ENCODE results near the gene NCKAP5. TPM values are rescaled to one million over a fixed set of nuclear protein-coding genes. Genes with fewer than 3 reads are reported as not detected.

NCKAP5 gene
- total RNA-seq, 1 experiment from 2014 or later = not detected

DNA sequence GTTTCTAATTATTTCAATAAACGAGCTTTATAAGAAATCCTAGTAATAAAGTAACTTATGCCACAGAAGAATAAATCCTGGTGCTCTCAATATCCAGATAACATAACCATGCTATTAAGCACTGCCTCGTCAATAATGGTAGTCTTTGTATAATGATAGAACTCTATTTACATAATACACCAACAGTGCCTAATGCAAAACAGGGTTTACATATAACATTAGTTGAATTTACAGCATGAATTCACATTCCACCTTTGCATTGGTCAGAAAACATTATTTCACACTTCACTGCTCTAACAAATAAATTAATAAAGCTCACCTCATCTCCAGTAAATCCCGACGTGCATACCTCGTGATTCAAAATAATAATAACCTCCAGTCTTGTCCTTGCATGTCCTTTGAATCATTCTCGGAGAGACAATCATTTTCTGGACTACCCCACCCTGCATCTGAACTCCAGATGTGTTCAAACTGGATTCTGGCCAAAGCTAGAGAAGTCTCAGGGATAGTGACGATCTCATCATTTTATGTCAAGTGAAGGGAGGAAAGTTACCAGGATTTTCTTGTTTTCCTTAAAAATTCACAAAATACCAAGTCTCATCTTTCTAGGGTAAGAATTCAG lies 189.2 kb downstream of the NCKAP5 start:
- Histone ChIP-seq H3K9me3 (ENCODE audit: insufficient read depth, low read depth) (no peaks in the 10 kb centered on the region), H3K27me3 (ENCODE audit: insufficient read depth, low read depth) (peaks cover 16% of the 10 kb centered on the region; the same call in 1 of the 2 replicates), H3F3A (ENCODE audit: insufficient read depth, low read depth) (no peaks in the 10 kb centered on the region), H2AFZ (no peak overlapping the region), H3K27ac (no peak overlapping the region), H4K20me1 (ENCODE audit: insufficient read depth) (no peaks in the 10 kb centered on the region), H3K79me2 (ENCODE audit: low read depth) (no peaks in the 10 kb centered on the region), H3K9me2 (ENCODE audit: insufficient read depth) (no peaks in the 10 kb centered on the region), H3K36me3 (ENCODE audit: low read depth) (no peaks in the 10 kb centered on the region), H3K4me1 (replicated peaks; ENCODE audit: insufficient read depth) (no peaks in the 10 kb centered on the region), H3K4me3 (no peak overlapping the region), H3K4me2 (no peak overlapping the region)
- no peak for DNase-seq
- CTCF ChIA-PET = no interaction called here
- no peak for TF ChIP-seq EZH2 (IDR thresholded peaks at IDR 0.05; ENCODE audit: low read depth)
- TF ChIP-seq, protein P1, sequence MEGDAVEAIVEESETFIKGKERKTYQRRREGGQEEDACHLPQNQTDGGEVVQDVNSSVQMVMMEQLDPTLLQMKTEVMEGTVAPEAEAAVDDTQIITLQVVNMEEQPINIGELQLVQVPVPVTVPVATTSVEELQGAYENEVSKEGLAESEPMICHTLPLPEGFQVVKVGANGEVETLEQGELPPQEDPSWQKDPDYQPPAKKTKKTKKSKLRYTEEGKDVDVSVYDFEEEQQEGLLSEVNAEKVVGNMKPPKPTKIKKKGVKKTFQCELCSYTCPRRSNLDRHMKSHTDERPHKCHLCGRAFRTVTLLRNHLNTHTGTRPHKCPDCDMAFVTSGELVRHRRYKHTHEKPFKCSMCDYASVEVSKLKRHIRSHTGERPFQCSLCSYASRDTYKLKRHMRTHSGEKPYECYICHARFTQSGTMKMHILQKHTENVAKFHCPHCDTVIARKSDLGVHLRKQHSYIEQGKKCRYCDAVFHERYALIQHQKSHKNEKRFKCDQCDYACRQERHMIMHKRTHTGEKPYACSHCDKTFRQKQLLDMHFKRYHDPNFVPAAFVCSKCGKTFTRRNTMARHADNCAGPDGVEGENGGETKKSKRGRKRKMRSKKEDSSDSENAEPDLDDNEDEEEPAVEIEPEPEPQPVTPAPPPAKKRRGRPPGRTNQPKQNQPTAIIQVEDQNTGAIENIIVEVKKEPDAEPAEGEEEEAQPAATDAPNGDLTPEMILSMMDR (conservative IDR thresholded peaks at IDR 0.05) = no peak
- BruUV-seq (replicated peaks) = no TSS peak
- intact Hi-C loops (cut with micrococcal nuclease; ENCODE audit: unreplicated experiment) = no loop called here
- POLR2A ChIA-PET (ENCODE audit: unreplicated experiment) = no interaction called here

DNA sequence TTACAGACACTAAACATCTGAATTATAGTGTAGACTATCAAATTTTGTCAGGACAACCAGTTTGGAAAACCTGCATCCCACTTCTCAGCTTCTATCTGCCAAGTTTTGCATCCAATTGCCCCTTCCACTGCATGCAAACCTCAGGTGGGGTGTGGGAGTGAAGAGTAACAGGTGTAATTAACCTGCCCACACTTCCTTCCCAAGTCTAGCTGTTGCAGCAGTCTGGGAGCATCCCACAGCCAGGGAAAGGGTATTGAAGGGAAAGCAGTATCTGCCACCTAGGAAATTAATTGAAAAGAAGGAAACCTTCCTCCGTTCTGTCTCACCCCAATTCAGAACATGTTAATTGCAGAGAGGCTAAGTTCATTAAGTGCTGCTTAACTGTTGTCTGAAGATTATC lies 189.9 kb downstream of the NCKAP5 start:
- Histone ChIP-seq H3F3A (ENCODE audit: insufficient read depth, low read depth) (no peaks in the 10 kb centered on the region), H2AFZ (no peak overlapping the region), H3K9me3 (ENCODE audit: insufficient read depth, low read depth) (no peaks in the 10 kb centered on the region), H3K9me2 (ENCODE audit: insufficient read depth) (no peaks in the 10 kb centered on the region), H3K79me2 (ENCODE audit: low read depth) (no peaks in the 10 kb centered on the region), H3K27me3 (ENCODE audit: insufficient read depth, low read depth) (peaks cover 22% of the 10 kb centered on the region; the same call in 1 of the 2 replicates), H3K27ac (no peak overlapping the region), H3K4me1 (replicated peaks; ENCODE audit: insufficient read depth) (no peaks in the 10 kb centered on the region), H4K20me1 (ENCODE audit: insufficient read depth) (no peaks in the 10 kb centered on the region), H3K4me3 (no peak overlapping the region), H3K36me3 (ENCODE audit: low read depth) (no peaks in the 10 kb centered on the region), H3K4me2 (no peak overlapping the region)
- ChIA-PET POLR2A (ENCODE audit: unreplicated experiment) (no interaction called here), CTCF (no interaction called here)
- TF ChIP-seq, protein P1 (conservative IDR thresholded peaks at IDR 0.05) = no peak
- no peak for TF ChIP-seq EZH2 (IDR thresholded peaks at IDR 0.05; ENCODE audit: low read depth)
- intact Hi-C loops (cut with micrococcal nuclease; ENCODE audit: unreplicated experiment) = no loop called here
- no peak for DNase-seq
- BruUV-seq (replicated peaks) = no TSS peak

DNA sequence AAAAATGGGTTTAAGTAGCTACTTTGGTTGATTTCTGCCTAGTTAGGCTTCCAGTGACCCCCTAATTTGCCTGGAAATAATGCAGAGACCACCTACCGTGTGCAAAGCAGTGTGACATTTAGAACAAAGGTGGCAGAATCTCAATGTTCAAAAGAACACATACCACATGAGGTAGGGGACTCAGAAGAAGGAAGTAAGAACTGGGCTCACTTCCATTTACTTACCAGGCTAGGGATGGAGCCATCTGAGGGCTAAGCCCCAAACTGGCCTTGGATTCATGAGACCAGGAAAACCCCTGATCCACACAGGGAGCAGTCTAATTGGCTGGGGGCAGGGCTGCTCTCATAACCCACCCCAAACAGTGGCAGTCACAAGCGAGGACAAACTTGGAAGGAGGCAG lies 190.7 kb downstream of the NCKAP5 start:
- Histone ChIP-seq H3K27ac (no peak overlapping the region), H3K27me3 (ENCODE audit: insufficient read depth, low read depth) (peaks cover 25% of the 10 kb centered on the region; the same call in 1 of the 2 replicates), H3K9me2 (ENCODE audit: insufficient read depth) (no peaks in the 10 kb centered on the region), H3K4me1 (replicated peaks; ENCODE audit: insufficient read depth) (no peaks in the 10 kb centered on the region), H3K79me2 (ENCODE audit: low read depth) (no peaks in the 10 kb centered on the region), H3K36me3 (ENCODE audit: low read depth) (no peaks in the 10 kb centered on the region), H4K20me1 (ENCODE audit: insufficient read depth) (no peaks in the 10 kb centered on the region), H3K9me3 (ENCODE audit: insufficient read depth, low read depth) (no peaks in the 10 kb centered on the region), H2AFZ (no peak overlapping the region), H3K4me2 (no peak overlapping the region), H3F3A (ENCODE audit: insufficient read depth, low read depth) (no peaks in the 10 kb centered on the region), H3K4me3 (no peak overlapping the region)
- POLR2A ChIA-PET (ENCODE audit: unreplicated experiment) = no interaction called here
- no peak for DNase-seq
- BruUV-seq (replicated peaks) = no TSS peak
- TF ChIP-seq, protein P1 (conservative IDR thresholded peaks at IDR 0.05) = no peak
- intact Hi-C loops (cut with micrococcal nuclease; ENCODE audit: unreplicated experiment) = no loop called here
- CTCF ChIA-PET = no interaction called here
